Suprapubic skin (tissue), 4 donors: Measurements from ENCODE around the gene CCT2.

ENCODE experiments used
- CTCF ChIP-seq, 2 donors: fragments of 200-600 bp in 1 of 2; fragments of 450-650 bp in 1 of 2; sonication (generic) in 1 of 2; IDR thresholded peaks; one replicate each; pipeline ENCODE4 v1.5.1; 2016 to 2019; ENCODE audit warnings: antibody characterized with exemption in 2 of 2, mild to moderate bottlenecking in 1 of 2, moderate library complexity in 1 of 2
- EP300 ChIP-seq: sonication (generic); formaldehyde crosslinking; IDR thresholded peaks from one replicate; pipeline ENCODE4 v1.6.1; 2017; ENCODE audit warnings: antibody characterized with exemption
- POLR2A ChIP-seq, 2 donors: fragments of 450-650 bp; IDR thresholded peaks; one replicate each; pipeline ENCODE4 v1.6.1; 2017; ENCODE audit warnings: antibody characterized with exemption in 2 of 2, mild to moderate bottlenecking in 2 of 2, moderate library complexity in 2 of 2
- POLR2AphosphoS5 ChIP-seq, 3 donors: sonication (generic); formaldehyde crosslinking; IDR thresholded peaks; one replicate each; pipeline ENCODE4 v1.6.1; 2017; ENCODE audit warnings: antibody characterized with exemption in 3 of 3

DNA sequence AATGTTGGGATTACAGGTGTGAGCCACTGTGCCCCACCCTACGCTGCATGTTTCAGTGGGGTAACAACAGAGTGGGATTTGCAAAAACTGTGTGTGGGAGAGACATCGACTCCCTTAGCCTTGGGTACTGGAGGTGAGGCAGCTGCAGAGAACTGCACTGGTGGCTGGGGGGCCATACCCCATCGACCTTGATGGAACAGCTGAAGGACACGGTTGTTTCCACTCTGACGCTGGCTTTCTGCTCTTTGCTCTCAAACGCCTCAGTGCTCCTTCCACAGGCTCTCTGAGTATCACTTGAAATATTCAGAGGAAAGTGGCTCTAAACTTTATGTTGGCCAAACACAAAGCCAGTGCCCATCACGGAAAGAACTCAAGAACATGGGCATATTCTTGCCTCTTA, 56.3 kb downstream of the CCT2 start:
- TF ChIP-seq CTCF (IDR thresholded peaks at IDR 0.05): no peak
- no peak for TF ChIP-seq POLR2A (IDR thresholded peaks at IDR 0.05)
- no peak for TF ChIP-seq POLR2AphosphoS5 (IDR thresholded peaks at IDR 0.05)
- no peak for TF ChIP-seq EP300
